H1 (cell line): ENCODE data around the gene CST6. TPM values are rescaled to one million over a fixed set of nuclear protein-coding genes. Genes with fewer than 3 reads are reported as not detected.

ENCODE experiments used
- KDM4A ChIP-seq: IDR thresholded peaks from one replicate; pipeline ENCODE4 v1.7.1; 2012; ENCODE audit warnings: low read depth, mild to moderate bottlenecking, moderate library complexity, low read length, inconsistent platforms; ENCODE audit not compliant: severe bottlenecking
- TBP ChIP-seq: IDR thresholded peaks from 2 replicates; pipeline ENCODE4 v1.6.1; 2011; ENCODE audit warnings: low read depth, low read length, improper control_type of control experiment
- polyA plus RNA-seq, 7 experiments: library from polyadenylated mRNA; depleted of rRNA in 3 of 7; stranded (reverse) in 5 of 7; unstranded in 2 of 7; fragments of >200 nt in 5 of 7; fragments of 200-250 nt in 2 of 7; gene quantifications; 1 replicate in 5 of 7; 2 replicates in 1 of 7; 4 replicates in 1 of 7; pipeline versions ENCODE4 v1.2.1 to v1.2.3, GENCODE V29; 2011 to 2013; ENCODE audit warnings: missing spikeins in 2 of 7, mixed read lengths in 2 of 7
- total RNA-seq: library from RNA; stranded (reverse); fragmentation: NEBNext Ultra II Directional; extraction: Animal tissue kit (Norgen Biotek cat#: 25700); gene quantifications from 2 replicates; pipeline ENCODE4 v1.2.1, GENCODE V29; 2021

CST6 gene
- total and polyA plus RNA-seq, 2 of the 8 experiments (the other 6 are each of a cell fraction or from before 2014, with no cell fraction given), result 1.6 to 7.6 TPM

GRCh38 chr11:66048547-66049323 lies 36.9 kb downstream of the CST6 start, which contains the start of gene GAL3ST3 (continued):
- 0 out of 2 replicates have a peak, but pooled peaks have one; percentile 28 for TF ChIP-seq TBP
- peak; percentile 72 for TF ChIP-seq KDM4A
